Stimulated activated CD8-positive, alpha-beta memory T cell treated with anti-CD3 and anti-CD28 coated beads, Interleukin-2, amount 100 ng/mL, for 48 hours (primary cell): ENCODE measurements around the gene MMRN1.

Experiments used
- DNase-seq, 2 donors: peaks; one replicate each; pipeline ENCODE4 v3.0.0-alpha.2; 2020; ENCODE audit warnings: low read depth in 2 of 2

MMRN1 gene

GRCh38 chr4:89913623-89914022 lies 19.0 kb downstream of the MMRN1 start:
- no peak for DNase-seq

- no peak for DNase-seq
Measured at GRCh38 chr4:89914609-89915550, 20.2 kb downstream of the MMRN1 start.

- no peak for DNase-seq
Measured at GRCh38 chr4:89915937-89916336, 21.3 kb downstream of the MMRN1 start.

- no peak for DNase-seq
Measured at GRCh38 chr4:89922848-89923416, 28.3 kb downstream of the MMRN1 start.

GRCh38 chr4:89928838-89929237 lies 34.2 kb downstream of the MMRN1 start:
- no peak for DNase-seq

GRCh38 chr4:89929425-89930159 lies 34.9 kb downstream of the MMRN1 start:
- DNase-seq = no peak

GRCh38 chr4:89939546-89939945 lies 44.9 kb downstream of the MMRN1 start:
- no peak for DNase-seq

GRCh38 chr4:89939994-89940393 lies 45.3 kb downstream of the MMRN1 start:
- no peak for DNase-seq

GRCh38 chr4:89942811-89943210 lies 48.2 kb downstream of the MMRN1 start:
- DNase-seq = no peak

- no peak for DNase-seq
Measured at GRCh38 chr4:89949782-89950387, 55.2 kb downstream of the MMRN1 start.

GRCh38 chr4:89952458-89952857 lies 57.8 kb downstream of the MMRN1 start:
- no peak for DNase-seq

GRCh38 chr4:89954906-89955695 lies 60.4 kb downstream of the MMRN1 start:
- no peak for DNase-seq

GRCh38 chr4:89957046-89957926 lies 62.6 kb downstream of the MMRN1 start:
- DNase-seq = no peak

GRCh38 chr4:89981789-89982334 lies 87.2 kb downstream of the MMRN1 start:
- DNase-seq = no peak

- DNase-seq = no peak
Measured at GRCh38 chr4:89988268-89988667, 93.6 kb downstream of the MMRN1 start.

GRCh38 chr4:89992744-89993143 lies 98.1 kb downstream of the MMRN1 start:
- no peak for DNase-seq

GRCh38 chr4:89994176-89994873 lies 99.7 kb downstream of the MMRN1 start:
- DNase-seq = no peak

- DNase-seq = no peak
Measured at GRCh38 chr4:89995006-89995405, 100.4 kb downstream of the MMRN1 start.

- no peak for DNase-seq
Measured at GRCh38 chr4:89995814-89996213, 101.2 kb downstream of the MMRN1 start.
